HL-60 (cell line): ENCODE results near the gene IL1RAPL2.

Experiments used
- GABPA ChIP-seq: IDR thresholded peaks from 2 replicates; pipeline ENCODE4 v1.6.1; 2012; ENCODE audit warnings: low read depth
- POLR2AphosphoS5 ChIP-seq: IDR thresholded peaks from 2 replicates; pipeline ENCODE4 v1.6.1; 2012; ENCODE audit warnings: low read depth
- REST ChIP-seq: IDR thresholded peaks from 2 replicates; pipeline ENCODE4 v1.6.1; 2012; ENCODE audit warnings: low read depth; ENCODE audit not compliant: insufficient replicate concordance
- SPI1 ChIP-seq: IDR thresholded peaks from 2 replicates; pipeline ENCODE4 v1.6.1; 2012; ENCODE audit warnings: low read depth, mild to moderate bottlenecking, borderline replicate concordance
- TF ChIP-seq, protein P1 (sequence below): IDR thresholded peaks from one replicate; pipeline ENCODE4 v1.5.1; 2011; ENCODE audit warnings: low read length, control low read depth, inconsistent platforms; ENCODE audit not compliant: insufficient read depth

- TF ChIP-seq, protein P1, sequence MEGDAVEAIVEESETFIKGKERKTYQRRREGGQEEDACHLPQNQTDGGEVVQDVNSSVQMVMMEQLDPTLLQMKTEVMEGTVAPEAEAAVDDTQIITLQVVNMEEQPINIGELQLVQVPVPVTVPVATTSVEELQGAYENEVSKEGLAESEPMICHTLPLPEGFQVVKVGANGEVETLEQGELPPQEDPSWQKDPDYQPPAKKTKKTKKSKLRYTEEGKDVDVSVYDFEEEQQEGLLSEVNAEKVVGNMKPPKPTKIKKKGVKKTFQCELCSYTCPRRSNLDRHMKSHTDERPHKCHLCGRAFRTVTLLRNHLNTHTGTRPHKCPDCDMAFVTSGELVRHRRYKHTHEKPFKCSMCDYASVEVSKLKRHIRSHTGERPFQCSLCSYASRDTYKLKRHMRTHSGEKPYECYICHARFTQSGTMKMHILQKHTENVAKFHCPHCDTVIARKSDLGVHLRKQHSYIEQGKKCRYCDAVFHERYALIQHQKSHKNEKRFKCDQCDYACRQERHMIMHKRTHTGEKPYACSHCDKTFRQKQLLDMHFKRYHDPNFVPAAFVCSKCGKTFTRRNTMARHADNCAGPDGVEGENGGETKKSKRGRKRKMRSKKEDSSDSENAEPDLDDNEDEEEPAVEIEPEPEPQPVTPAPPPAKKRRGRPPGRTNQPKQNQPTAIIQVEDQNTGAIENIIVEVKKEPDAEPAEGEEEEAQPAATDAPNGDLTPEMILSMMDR = no peak
- TF ChIP-seq POLR2AphosphoS5 = no peak
- TF ChIP-seq REST = no peak
- TF ChIP-seq SPI1 = no peak
- no peak for TF ChIP-seq GABPA
These were observed 1043.5 kb downstream of the IL1RAPL2 start for GRCh38 chrX:105609530-105609929.
